ENCODE measurements around the gene SLC44A1.

Gene SLC44A1

GRCh38 chr9:105308461-105309341, 64.2 kb downstream of the SLC44A1 start:
- H3K36me3 ChIP-seq (ENCODE audit: insufficient read depth, low read length) = no peaks in the 10 kb centered on the region
- no peaks in the 10 kb centered on the region for H3K27me3 ChIP-seq (ENCODE audit: control insufficient read depth in 1 of 2, insufficient read depth in 2 of 2, low read length in 2 of 2)
- no peak overlapping the region for H3K4me3 ChIP-seq (ENCODE audit: low read depth in 1 of 2, low read length in 2 of 2)
- H3K9me3 ChIP-seq (ENCODE audit: low read length) = no peaks in the 10 kb centered on the region
- no peak overlapping the region for H3K27ac ChIP-seq (ENCODE audit: low read depth, low read length)
- peaks cover 7% of the 10 kb centered on the region for H3K4me1 ChIP-seq (ENCODE audit: insufficient read depth, low read length)
- no peak overlapping the region for H3K9ac ChIP-seq (ENCODE audit: low read length)

DNA sequence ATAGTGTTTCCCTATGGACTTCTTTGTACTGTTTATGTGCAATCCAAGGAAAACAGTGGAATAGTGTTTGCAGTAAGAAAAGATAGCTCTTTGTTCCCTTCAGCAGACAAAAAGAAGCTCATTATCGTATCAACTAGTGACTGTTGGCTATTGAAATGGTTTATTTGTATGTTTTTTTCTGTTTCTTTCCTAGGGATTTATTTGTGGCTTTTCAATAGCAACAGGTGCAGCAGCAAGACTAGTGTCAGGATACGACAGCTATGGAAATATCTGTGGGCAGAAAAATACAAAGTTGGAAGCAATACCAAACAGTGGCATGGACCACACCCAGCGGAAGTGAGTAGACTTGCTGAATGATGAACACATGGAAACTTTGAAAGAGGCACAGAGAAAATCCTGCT, 65.1 kb downstream of the SLC44A1 start:
- Histone ChIP-seq H3K9me3 (ENCODE audit: low read length) (no peaks in the 10 kb centered on the region), H3K4me3 (ENCODE audit: low read depth in 1 of 2, low read length in 2 of 2) (no peak overlapping the region), H3K27me3 (ENCODE audit: control insufficient read depth in 1 of 2, insufficient read depth in 2 of 2, low read length in 2 of 2) (no peaks in the 10 kb centered on the region), H3K4me1 (ENCODE audit: insufficient read depth, low read length) (peaks cover 7% of the 10 kb centered on the region), H3K27ac (ENCODE audit: low read depth, low read length) (no peak overlapping the region), H3K36me3 (ENCODE audit: insufficient read depth, low read length) (no peaks in the 10 kb centered on the region), H3K9ac (ENCODE audit: low read length) (no peak overlapping the region)

DNA sequence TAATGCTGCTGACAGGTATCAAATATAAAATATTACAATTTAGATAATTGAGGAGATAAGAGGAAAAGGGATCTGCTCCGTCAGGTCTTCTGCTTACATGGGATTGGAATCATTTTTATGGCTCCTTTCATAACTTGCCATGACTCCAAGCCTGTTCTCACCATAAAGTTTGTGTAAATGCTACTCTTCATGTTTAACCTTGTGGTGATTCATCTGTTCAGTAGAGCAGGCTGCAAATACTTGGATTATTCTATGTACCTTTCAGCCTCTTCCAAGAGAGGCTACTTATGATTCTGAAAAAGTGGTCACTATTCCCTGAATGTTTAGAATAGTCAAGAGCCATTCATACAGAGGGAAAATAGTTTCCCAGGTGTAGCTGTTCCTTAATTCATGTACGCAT, 66.9 kb downstream of the SLC44A1 start:
- Histone ChIP-seq H3K27ac (ENCODE audit: low read depth, low read length) (no peak overlapping the region), H3K9me3 (ENCODE audit: low read length) (no peaks in the 10 kb centered on the region), H3K36me3 (ENCODE audit: insufficient read depth, low read length) (no peaks in the 10 kb centered on the region), H3K9ac (ENCODE audit: low read length) (no peak overlapping the region), H3K4me3 (ENCODE audit: low read depth in 1 of 2, low read length in 2 of 2) (no peak overlapping the region), H3K4me1 (ENCODE audit: insufficient read depth, low read length) (peaks cover 7% of the 10 kb centered on the region), H3K27me3 (ENCODE audit: control insufficient read depth in 1 of 2, insufficient read depth in 2 of 2, low read length in 2 of 2) (no peaks in the 10 kb centered on the region)

DNA sequence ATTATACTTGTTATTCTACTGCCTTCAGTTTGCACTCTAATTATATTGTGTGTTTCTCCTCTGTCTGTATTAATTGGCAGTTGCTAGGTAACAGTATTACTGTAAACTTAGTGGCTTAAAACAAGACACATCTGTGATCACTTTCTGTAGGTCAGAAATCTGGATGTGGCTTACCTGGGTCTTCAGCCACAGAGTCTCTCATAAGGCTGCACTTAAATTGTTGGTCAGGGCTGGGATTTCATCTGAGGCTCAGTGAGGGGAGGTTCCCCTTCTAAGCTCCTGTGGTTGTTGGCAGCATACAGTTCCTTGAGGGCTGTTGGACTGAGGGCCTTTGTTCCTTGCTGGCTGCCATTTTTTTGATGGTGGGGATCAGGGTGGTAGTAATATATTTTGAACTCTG, 68.8 kb downstream of the SLC44A1 start:
- Histone ChIP-seq H3K4me1 (ENCODE audit: insufficient read depth, low read length) (peaks cover 7% of the 10 kb centered on the region), H3K36me3 (ENCODE audit: insufficient read depth, low read length) (no peaks in the 10 kb centered on the region), H3K4me3 (ENCODE audit: low read depth in 1 of 2, low read length in 2 of 2) (no peak overlapping the region), H3K27ac (ENCODE audit: low read depth, low read length) (no peak overlapping the region), H3K9me3 (ENCODE audit: low read length) (no peaks in the 10 kb centered on the region), H3K9ac (ENCODE audit: low read length) (no peak overlapping the region), H3K27me3 (ENCODE audit: control insufficient read depth in 1 of 2, insufficient read depth in 2 of 2, low read length in 2 of 2) (no peaks in the 10 kb centered on the region)

DNA sequence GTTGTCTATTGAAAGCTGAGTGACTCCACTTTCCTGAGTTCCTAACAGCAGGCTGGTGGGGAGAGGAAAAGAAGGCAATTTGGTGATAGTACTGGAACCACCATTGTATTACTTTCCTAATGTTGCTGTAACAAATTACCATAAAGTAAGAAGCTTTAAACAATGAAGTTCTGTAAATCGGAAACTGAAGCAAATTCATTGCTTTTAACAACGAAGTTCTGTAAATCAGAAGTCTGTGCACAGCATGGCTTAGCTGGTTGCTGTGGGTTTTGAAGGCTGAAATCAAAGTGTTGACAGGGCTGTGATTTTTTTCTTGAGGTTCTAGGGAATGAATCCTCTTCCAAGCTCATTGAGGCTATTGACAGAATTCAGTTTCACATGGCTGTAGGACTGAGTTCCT, 72.3 kb downstream of the SLC44A1 start:
- Histone ChIP-seq H3K4me1 (ENCODE audit: insufficient read depth, low read length) (no peaks in the 10 kb centered on the region), H3K36me3 (ENCODE audit: insufficient read depth, low read length) (no peaks in the 10 kb centered on the region), H3K4me3 (ENCODE audit: low read depth in 1 of 2, low read length in 2 of 2) (no peak overlapping the region), H3K27ac (ENCODE audit: low read depth, low read length) (no peak overlapping the region), H3K9ac (ENCODE audit: low read length) (no peak overlapping the region), H3K27me3 (ENCODE audit: control insufficient read depth in 1 of 2, insufficient read depth in 2 of 2, low read length in 2 of 2) (no peaks in the 10 kb centered on the region), H3K9me3 (ENCODE audit: low read length) (no peaks in the 10 kb centered on the region)

DNA sequence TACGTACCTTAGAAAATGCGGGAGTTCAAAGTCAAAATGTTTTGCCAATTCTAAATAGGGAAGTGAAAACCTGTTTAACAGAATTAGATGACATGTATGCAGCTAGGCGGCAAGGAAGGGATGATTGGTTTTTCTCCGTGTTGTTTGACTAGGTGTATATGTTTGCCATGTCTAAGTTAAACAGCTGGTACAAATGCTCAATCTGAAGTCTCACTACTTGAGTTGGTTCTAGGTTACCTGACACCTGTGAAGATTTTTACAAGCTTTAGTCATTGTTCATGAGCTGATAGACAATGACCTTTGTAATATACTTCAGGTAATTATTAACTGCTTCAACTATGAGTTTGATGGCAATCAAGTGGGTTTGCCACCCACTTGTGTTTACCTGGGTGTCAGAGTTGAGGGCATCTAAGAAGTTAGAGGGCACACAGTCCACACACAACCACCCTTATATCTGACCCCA, 74.3 kb downstream of the SLC44A1 start:
- no peak overlapping the region for H3K9ac ChIP-seq (ENCODE audit: low read length)
- H3K27ac ChIP-seq (ENCODE audit: low read depth, low read length) = no peak overlapping the region
- H3K27me3 ChIP-seq (ENCODE audit: control insufficient read depth in 1 of 2, insufficient read depth in 2 of 2, low read length in 2 of 2) = no peaks in the 10 kb centered on the region
- H3K4me1 ChIP-seq (ENCODE audit: insufficient read depth, low read length) = no peaks in the 10 kb centered on the region
- H3K9me3 ChIP-seq (ENCODE audit: low read length) = no peaks in the 10 kb centered on the region
- H3K4me3 ChIP-seq (ENCODE audit: low read depth in 1 of 2, low read length in 2 of 2) = no peak overlapping the region
- no peaks in the 10 kb centered on the region for H3K36me3 ChIP-seq (ENCODE audit: insufficient read depth, low read length)

DNA sequence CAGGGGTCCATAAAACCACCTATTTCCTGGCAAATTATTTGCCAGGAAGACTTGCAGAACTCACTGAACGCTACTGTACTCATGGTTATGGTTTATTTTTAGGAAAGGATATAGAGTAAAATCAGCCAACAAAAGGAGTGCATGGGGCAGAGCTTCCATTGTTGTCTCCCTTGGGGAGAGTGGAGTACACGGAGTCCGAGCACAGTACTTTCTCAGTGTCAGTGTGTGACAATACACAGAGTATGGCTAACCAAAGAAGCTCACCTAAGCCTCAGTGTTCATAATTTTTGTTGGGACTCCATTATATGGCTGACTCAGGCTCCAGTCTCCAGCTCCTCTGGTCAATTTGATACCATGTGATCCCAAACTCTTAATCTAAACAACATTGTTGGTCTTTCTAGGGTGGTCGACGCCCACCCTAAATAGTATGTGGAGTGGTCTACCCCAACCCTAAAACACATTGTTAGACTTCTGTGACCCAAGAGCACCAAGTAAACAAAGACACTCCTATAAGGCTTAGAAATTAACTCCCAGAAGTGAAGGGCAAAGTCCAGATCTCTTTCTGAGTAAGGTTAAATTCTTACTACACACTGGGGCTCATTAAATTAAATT, 74.9 kb downstream of the SLC44A1 start:
- H3K4me3 ChIP-seq (ENCODE audit: low read depth in 1 of 2, low read length in 2 of 2) = no peak overlapping the region

GRCh38 chr9:105320568-105320967, 76.1 kb downstream of the SLC44A1 start:
- no peak overlapping the region for H3K4me3 ChIP-seq (ENCODE audit: low read depth in 1 of 2, low read length in 2 of 2)
- H3K9ac ChIP-seq (ENCODE audit: low read length) = no peak overlapping the region
- H3K27me3 ChIP-seq (ENCODE audit: control insufficient read depth in 1 of 2, insufficient read depth in 2 of 2, low read length in 2 of 2) = no peaks in the 10 kb centered on the region
- no peak overlapping the region for H3K27ac ChIP-seq (ENCODE audit: low read depth, low read length)
- H3K36me3 ChIP-seq (ENCODE audit: insufficient read depth, low read length) = no peaks in the 10 kb centered on the region
- H3K4me1 ChIP-seq (ENCODE audit: insufficient read depth, low read length) = no peaks in the 10 kb centered on the region
- no peaks in the 10 kb centered on the region for H3K9me3 ChIP-seq (ENCODE audit: low read length)

More for the DNA sequence above, 74.9 kb downstream of the SLC44A1 start:
- no peak overlapping the region for H3K9ac ChIP-seq (ENCODE audit: low read length)
- no peaks in the 10 kb centered on the region for H3K36me3 ChIP-seq (ENCODE audit: insufficient read depth, low read length)
- no peaks in the 10 kb centered on the region for H3K27me3 ChIP-seq (ENCODE audit: control insufficient read depth in 1 of 2, insufficient read depth in 2 of 2, low read length in 2 of 2)
- no peaks in the 10 kb centered on the region for H3K4me1 ChIP-seq (ENCODE audit: insufficient read depth, low read length)
- no peak overlapping the region for H3K27ac ChIP-seq (ENCODE audit: low read depth, low read length)
- no peaks in the 10 kb centered on the region for H3K9me3 ChIP-seq (ENCODE audit: low read length)

DNA sequence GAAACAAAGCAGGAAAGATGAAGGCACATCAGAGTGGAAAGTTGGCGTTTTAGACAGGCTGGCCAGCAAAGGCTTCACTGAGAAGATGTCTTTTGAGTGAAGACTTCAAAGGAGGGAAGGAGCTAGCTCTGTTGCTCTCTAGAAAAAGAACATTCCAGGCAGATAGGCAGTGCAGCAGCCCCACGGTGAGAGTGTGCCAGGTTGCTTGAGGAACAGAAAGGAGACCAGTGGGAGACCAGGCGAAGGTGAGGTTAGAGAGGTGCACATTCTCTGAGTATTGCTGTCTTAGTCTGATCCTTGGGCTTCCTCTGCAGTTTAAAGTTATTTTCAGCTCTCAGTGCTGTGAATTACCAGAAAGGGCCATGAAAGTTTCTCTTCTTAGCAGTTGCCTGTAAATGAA, 83.8 kb downstream of the SLC44A1 start:
- H3K4me3 ChIP-seq (ENCODE audit: low read depth in 1 of 2, low read length in 2 of 2) = no peak overlapping the region
- no peak overlapping the region for H3K27ac ChIP-seq (ENCODE audit: low read depth, low read length)
- no peaks in the 10 kb centered on the region for H3K9me3 ChIP-seq (ENCODE audit: low read length)
- no peaks in the 10 kb centered on the region for H3K27me3 ChIP-seq (ENCODE audit: control insufficient read depth in 1 of 2, insufficient read depth in 2 of 2, low read length in 2 of 2)
- no peaks in the 10 kb centered on the region for H3K4me1 ChIP-seq (ENCODE audit: insufficient read depth, low read length)
- H3K9ac ChIP-seq (ENCODE audit: low read length) = no peak overlapping the region
- no peaks in the 10 kb centered on the region for H3K36me3 ChIP-seq (ENCODE audit: insufficient read depth, low read length)

- H3K36me3 ChIP-seq (ENCODE audit: insufficient read depth, low read length) = no peaks in the 10 kb centered on the region
- no peak overlapping the region for H3K4me3 ChIP-seq (ENCODE audit: low read depth in 1 of 2, low read length in 2 of 2)
- no peak overlapping the region for H3K27ac ChIP-seq (ENCODE audit: low read depth, low read length)
- H3K9ac ChIP-seq (ENCODE audit: low read length) = no peak overlapping the region
- H3K9me3 ChIP-seq (ENCODE audit: low read length) = no peaks in the 10 kb centered on the region
- no peaks in the 10 kb centered on the region for H3K4me1 ChIP-seq (ENCODE audit: insufficient read depth, low read length)
- H3K27me3 ChIP-seq (ENCODE audit: control insufficient read depth in 1 of 2, insufficient read depth in 2 of 2, low read length in 2 of 2) = no peaks in the 10 kb centered on the region
These were observed 84.6 kb downstream of the SLC44A1 start for GRCh38 chr9:105328872-105329718.

- Histone ChIP-seq H3K4me1 (ENCODE audit: insufficient read depth, low read length) (no peaks in the 10 kb centered on the region), H3K9me3 (ENCODE audit: low read length) (no peaks in the 10 kb centered on the region), H3K4me3 (ENCODE audit: low read depth in 1 of 2, low read length in 2 of 2) (no peak overlapping the region), H3K36me3 (ENCODE audit: insufficient read depth, low read length) (no peaks in the 10 kb centered on the region), H3K27me3 (ENCODE audit: control insufficient read depth in 1 of 2, insufficient read depth in 2 of 2, low read length in 2 of 2) (no peaks in the 10 kb centered on the region), H3K9ac (ENCODE audit: low read length) (no peak overlapping the region), H3K27ac (ENCODE audit: low read depth, low read length) (no peak overlapping the region)
These were observed 85.2 kb downstream of the SLC44A1 start for GRCh38 chr9:105329719-105330062.
